ENCODE results near the gene COL23A1.

The COL23A1 gene

GRCh38 chr5:178360222-178360925 lies 229.8 kb downstream of the COL23A1 start:
- DNase-seq (ENCODE audit: low read depth in 2 of 2): no peak

GRCh38 chr5:178359738-178360137 lies 230.5 kb downstream of the COL23A1 start:
- DNase-seq (ENCODE audit: low read depth in 2 of 2): no peak

GRCh38 chr5:178357678-178358077 lies 232.5 kb downstream of the COL23A1 start:
- no peak for DNase-seq (ENCODE audit: low read depth in 2 of 2)

GRCh38 chr5:178357121-178357521 lies 233.1 kb downstream of the COL23A1 start:
- DNase-seq (ENCODE audit: low read depth in 2 of 2): no peak

- no peak for DNase-seq (ENCODE audit: low read depth in 2 of 2)
Observed at GRCh38 chr5:178356431-178356872, 233.7 kb downstream of the COL23A1 start.

- no peak for DNase-seq (ENCODE audit: low read depth in 2 of 2)
Observed at GRCh38 chr5:178355671-178356070, 234.5 kb downstream of the COL23A1 start.

GRCh38 chr5:178353461-178353860 lies 236.7 kb downstream of the COL23A1 start:
- DNase-seq (ENCODE audit: low read depth in 2 of 2): no peak

- DNase-seq (ENCODE audit: low read depth in 2 of 2): no peak
Observed at GRCh38 chr5:178352035-178352349, 238.2 kb downstream of the COL23A1 start.

GRCh38 chr5:178351221-178352034 lies 238.8 kb downstream of the COL23A1 start:
- no peak for DNase-seq (ENCODE audit: low read depth in 2 of 2)

GRCh38 chr5:178350361-178351220 lies 239.6 kb downstream of the COL23A1 start:
- DNase-seq (ENCODE audit: low read depth in 2 of 2): no peak

GRCh38 chr5:178349625-178350353 lies 240.4 kb downstream of the COL23A1 start:
- no peak for DNase-seq (ENCODE audit: low read depth in 2 of 2)

GRCh38 chr5:178349075-178349511 lies 241.1 kb downstream of the COL23A1 start:
- DNase-seq (ENCODE audit: low read depth in 2 of 2): no peak

GRCh38 chr5:178348356-178349074 lies 241.7 kb downstream of the COL23A1 start:
- DNase-seq (ENCODE audit: low read depth in 2 of 2): no peak

GRCh38 chr5:178347956-178348355 lies 242.2 kb downstream of the COL23A1 start:
- DNase-seq (ENCODE audit: low read depth in 2 of 2): no peak

GRCh38 chr5:178346607-178347334 lies 243.4 kb downstream of the COL23A1 start:
- no peak for DNase-seq (ENCODE audit: low read depth in 2 of 2)

- no peak for DNase-seq (ENCODE audit: low read depth in 2 of 2)
Observed at GRCh38 chr5:178343306-178343705, 246.9 kb downstream of the COL23A1 start.

- no peak for DNase-seq (ENCODE audit: low read depth in 2 of 2)
Observed at GRCh38 chr5:178341851-178342140, 248.4 kb downstream of the COL23A1 start.

GRCh38 chr5:178341091-178341850 lies 248.9 kb downstream of the COL23A1 start:
- no peak for DNase-seq (ENCODE audit: low read depth in 2 of 2)

- DNase-seq (ENCODE audit: low read depth in 2 of 2): no peak
Observed at GRCh38 chr5:178340637-178341036, 249.6 kb downstream of the COL23A1 start.

- DNase-seq (ENCODE audit: low read depth in 2 of 2): no peak
Observed at GRCh38 chr5:178340187-178340586, 250.0 kb downstream of the COL23A1 start.
